Calu3 (cell line): ENCODE data around the gene DNAAF8. TPM values are rescaled to one million over a fixed set of nuclear protein-coding genes. Genes with fewer than 3 reads are reported as not detected.

Experiments used
- BruUV-seq: library from RNA; stranded (reverse); fragments of 400-500 nt; replicated peaks from 2 replicates; lab custom pipeline; 2021; lab: Mats Ljungman, UMichigan
- CTCF ChIA-PET: fragments of 300-600 bp; sonication (Branson Sonifier 250); formaldehyde crosslinking; loops from one replicate; lab custom pipeline; 2022; ENCODE audit warnings: antibody characterized with exemption; lab: Charles Lee
- DNase-seq: peaks from one replicate; pipeline ENCODE4 v3.0.0; 2022
- H3K27ac Mint-ChIP-seq: one replicate; pipeline ENCODE4 v1.8.0; 2022; ENCODE audit warnings: mixed read lengths; ENCODE audit not compliant: unreplicated experiment
- H3K27me3 Mint-ChIP-seq: one replicate; pipeline ENCODE4 v1.8.0; 2022; ENCODE audit warnings: mixed read lengths; ENCODE audit not compliant: unreplicated experiment
- H3K36me3 Mint-ChIP-seq: one replicate; pipeline ENCODE4 v1.8.0; 2022; ENCODE audit warnings: mild to moderate bottlenecking, moderate library complexity, mixed read lengths; ENCODE audit not compliant: insufficient read depth, unreplicated experiment
- H3K4me1 Mint-ChIP-seq: one replicate; pipeline ENCODE4 v1.8.0; 2022; ENCODE audit warnings: mild to moderate bottlenecking, low read depth, mixed read lengths; ENCODE audit not compliant: unreplicated experiment
- H3K4me3 Mint-ChIP-seq: one replicate; pipeline ENCODE4 v1.8.0; 2022; ENCODE audit warnings: mild to moderate bottlenecking, low read depth, moderate library complexity, mixed read lengths; ENCODE audit not compliant: unreplicated experiment
- H3K9me3 Mint-ChIP-seq: one replicate; pipeline ENCODE4 v1.8.0; 2022; ENCODE audit warnings: low read depth, mixed read lengths; ENCODE audit not compliant: unreplicated experiment
- CTCF ChIP-seq: fragments of 200-600 bp; IDR thresholded peaks from one replicate; pipeline ENCODE4 v1.8.0; 2022; ENCODE audit warnings: antibody characterized with exemption; ENCODE audit not compliant: unreplicated experiment
- intact Hi-C: fragments of 100-400 bp; cut with micrococcal nuclease; formaldehyde crosslinking; loops from one replicate; pipeline ENCODE4 v1.10.0; 2022; ENCODE audit not compliant: unreplicated experiment
- total RNA-seq: library from RNA; stranded (reverse); gene quantifications from 2 replicates; pipeline ENCODE4 v1.2.3, GENCODE V29; 2022

DNAAF8 gene
- total RNA-seq, 1 experiment from 2014 or later, result 1.8 TPM

GRCh38 chr16:4765511-4766474 lies 31.5 kb downstream of the DNAAF8 start:
- CTCF ChIA-PET, result interaction anchor here (1.2 kb wide), 1 partner anchor 31 kb away, joined by 3 read pairs; the partner anchor contains the start of genes ANKS3 and DNAAF8
- H3K27ac Mint-ChIP-seq, result no peak overlapping the region
- H3K4me3 Mint-ChIP-seq, result peak overlapping the region; percentile 87

GRCh38 chr16:4766875-4767628 lies 32.7 kb downstream of the DNAAF8 start, which contains the start of gene ZNF500:
ZNF500 (minus strand) TSS chr16:4767162; CDS start chr16:4765978, 1,184 bp downstream.
- CTCF ChIA-PET, result interaction anchor here (1.1 to 1.2 kb wide), 2 partner anchors 29 to 33 kb away, joined by 3 to 4 read pairs; partner anchors contain the start of genes ANKS3 and DNAAF8
- intact Hi-C loops, result no loop called here
- TF ChIP-seq CTCF, result no peak

More at GRCh38 chr16:4765511-4766474, 31.5 kb downstream of the DNAAF8 start:
- intact Hi-C loops, result no loop called here
- Mint-ChIP-seq H3K36me3 (peaks cover 68% of the 10 kb centered on the region), H3K9me3 (no peaks in the 10 kb centered on the region), H3K4me1 (peaks cover 30% of the 10 kb centered on the region), H3K27me3 (no peaks in the 10 kb centered on the region)
- BruUV-seq, result no TSS peak
- DNase-seq, result no peak
- no peak for TF ChIP-seq CTCF

GRCh38 chr16:4767872-4768548 lies 33.7 kb downstream of the DNAAF8 start:
- Mint-ChIP-seq H3K4me3 (peak overlapping the region; percentile 87), H3K9me3 (no peaks in the 10 kb centered on the region), H3K4me1 (peaks cover 30% of the 10 kb centered on the region), H3K27ac (peak overlapping the region; percentile 91), H3K27me3 (no peaks in the 10 kb centered on the region), H3K36me3 (peaks cover 50% of the 10 kb centered on the region)
- DNase-seq, result peak; percentile 52
- no peak for TF ChIP-seq CTCF
- BruUV-seq, result no TSS peak
- CTCF ChIA-PET, result interaction anchor here (0.6 to 1.1 kb wide), 6 partner anchors 9 to 285 kb away, joined by 3 to 4 read pairs (median 3); partner anchors contain the start of genes ANKS3 and DNAAF8
- intact Hi-C loops, result no loop called here

More at GRCh38 chr16:4766875-4767628, 32.7 kb downstream of the DNAAF8 start, which contains the start of gene ZNF500:
- H3K4me1 Mint-ChIP-seq, result peaks cover 30% of the 10 kb centered on the region
- H3K36me3 Mint-ChIP-seq, result peaks cover 59% of the 10 kb centered on the region
- no peaks in the 10 kb centered on the region for H3K27me3 Mint-ChIP-seq
- H3K4me3 Mint-ChIP-seq, result peak within 1 kb of the TSS; percentile 87
- no peaks in the 10 kb centered on the region for H3K9me3 Mint-ChIP-seq
- peak within 1 kb of the TSS; percentile 91 for H3K27ac Mint-ChIP-seq
- peak; percentile 100 for DNase-seq
- BruUV-seq, result no TSS peak
